ENCODE data around the gene GDPD4. TPM values are rescaled to one million over a fixed set of nuclear protein-coding genes. Genes with fewer than 3 reads are reported as not detected.

The GDPD4 gene
- total and polyA plus RNA-seq, 2 of the 4 experiments (the other 2 are of a cell fraction): not detected

- TF ChIP-seq POLR2A (IDR thresholded peaks at IDR 0.05; ENCODE audit: low read depth, low read length) (no peak), FOS (IDR thresholded peaks at IDR 0.05; ENCODE audit: low read depth, low read length) (no peak), MXI1 (IDR thresholded peaks at IDR 0.05; ENCODE audit: borderline replicate concordance, low read depth, low read length) (no peak), SMC3 (IDR thresholded peaks at IDR 0.05; ENCODE audit: low read depth, low read length) (no peak), NFE2L2 (IDR thresholded peaks at IDR 0.05; ENCODE audit: low read depth, low read length) (no peak), CEBPB (IDR thresholded peaks at IDR 0.05; ENCODE audit: low read depth, low read length) (no peak), CTCF (conservative IDR thresholded peaks at IDR 0.05; ENCODE audit: low read depth, low read length) (peak; percentile 22; the same call in 1 of the 2 replicates), MAZ (IDR thresholded peaks at IDR 0.05; ENCODE audit: borderline replicate concordance, low read depth, low read length) (no peak), MAFK (IDR thresholded peaks at IDR 0.05; ENCODE audit: low read depth, low read length) (no peak), ELK1 (IDR thresholded peaks at IDR 0.05; ENCODE audit: borderline replicate concordance, low read depth, low read length) (no peak), BHLHE40 (IDR thresholded peaks at IDR 0.05; ENCODE audit: low read depth, low read length) (peak; percentile 23; the same call in 1 of the 2 replicates)
- H3K27ac ChIP-seq (ENCODE audit: insufficient read depth, low read length): no peak overlapping the region
- H4K5ac ChIP-seq (ENCODE audit: low read depth, low read length): no peak overlapping the region
- no peak overlapping the region for H3K4me3 ChIP-seq (ENCODE audit: insufficient read depth, low read depth, low read length)
- peak overlapping the region; percentile 55 for H2AFZ ChIP-seq (replicated peaks; ENCODE audit: low read length, poor library complexity)
- no peak overlapping the region for H2BK5ac ChIP-seq (ENCODE audit: low read depth, low read length, poor library complexity, severe bottlenecking)
- dilution Hi-C loops (cut with HindIII; ENCODE audit: low sequenced_read_pairs, unreplicated experiment): no loop called here
- H3K36me3 ChIP-seq (ENCODE audit: control insufficient read depth, insufficient read depth, low read length): no peaks in the 10 kb centered on the region
- no peaks in the 10 kb centered on the region for H3K4me1 ChIP-seq (ENCODE audit: control insufficient read depth, insufficient read depth, low read length)
- no peaks in the 10 kb centered on the region for H4K20me1 ChIP-seq (ENCODE audit: insufficient read depth, low read length)
- H3K23ac ChIP-seq (ENCODE audit: low read depth, low read length): no peak overlapping the region
- no peak overlapping the region for H3K9ac ChIP-seq (ENCODE audit: low read depth, low read length)
- peak; percentile 10 for DNase-seq
- H2AK5ac ChIP-seq (ENCODE audit: low read depth, low read length): no peak overlapping the region
- no peak overlapping the region for H2BK15ac ChIP-seq (ENCODE audit: low read depth, low read length)
- H2AK9ac ChIP-seq (replicated peaks; ENCODE audit: low read depth, low read length, poor library complexity): no peak overlapping the region
- H3K4ac ChIP-seq (ENCODE audit: low read depth, low read length): no peak overlapping the region
- H3K18ac ChIP-seq (ENCODE audit: low read depth, low read length): no peak overlapping the region
- no peak overlapping the region for H4K91ac ChIP-seq (ENCODE audit: insufficient read depth, low read depth, low read length)
- ChIA-PET POLR2A (ENCODE audit: unreplicated experiment) (no interaction called here), CTCF (no interaction called here)
- no peaks in the 10 kb centered on the region for H3K9me3 ChIP-seq (ENCODE audit: control insufficient read depth, insufficient read depth, low read length)
- intact Hi-C loops (cut with micrococcal nuclease): loop anchor here (5.0 kb wide), 1 partner anchor 214 kb away; no protein-coding TSS in a partner anchor
- H4K8ac ChIP-seq (ENCODE audit: low read depth in 2 of 2, low read length in 2 of 2): no peak overlapping the region
- no peak overlapping the region for H3K56ac ChIP-seq (ENCODE audit: extremely low read depth, insufficient read depth, low read length)
- no peak overlapping the region for H3K4me2 ChIP-seq (ENCODE audit: low read depth, low read length)
- ATAC-seq (ENCODE audit: low read depth): no peak
- in situ Hi-C loops (cut with MboI; ENCODE audit: low sequenced_read_pairs): loop anchor here (5.0 kb wide), 1 partner anchor 354 kb away; no protein-coding TSS in a partner anchor
- no TSS peak for BruUV-seq (replicated peaks)
- no peaks in the 10 kb centered on the region; the same call in 1 of the 2 replicates for H3K9me1 ChIP-seq (ENCODE audit: insufficient read depth, low read length)
- H3K27me3 ChIP-seq (ENCODE audit: control insufficient read depth, insufficient read depth, low read length): no peaks in the 10 kb centered on the region; the same call in 1 of the 2 replicates
- no peak overlapping the region for H2BK20ac ChIP-seq (ENCODE audit: low read depth, low read length)
- no CpG with 5 or more reads among the region's 11 CpGs for WGBS, 2 experiments (ENCODE audit: extremely low coverage in 2 of 2, insufficient read length in 1 of 2)
- no peaks in the 10 kb centered on the region for H3K79me1 ChIP-seq (ENCODE audit: low read depth in 1 of 2, low read length in 2 of 2)
- H2BK120ac ChIP-seq (ENCODE audit: low read depth, low read length): no peak overlapping the region
- H3K14ac ChIP-seq (replicated peaks; ENCODE audit: low read depth, low read length): no peak overlapping the region
Measured at GRCh38 chr11:77198440-77198849, 103.0 kb downstream of the GDPD4 start.
